HEK293T (cell line): ENCODE results near the gene GSTM4.

Experiments
- ELF4 ChIP-seq: fragments of 450-650 bp; IDR thresholded peaks from 2 replicates; pipeline ENCODE4 v1.6.1; 2017; ENCODE audit warnings: antibody characterized with exemption
- FOXM1 ChIP-seq: fragments of 450-650 bp; IDR thresholded peaks from 2 replicates; pipeline ENCODE4 v1.6.1; 2017; ENCODE audit warnings: mild to moderate bottlenecking, borderline replicate concordance
- L3MBTL2 ChIP-seq: fragments of 450-650 bp; conservative IDR thresholded peaks from 2 replicates; pipeline ENCODE4 v1.6.1; 2016; ENCODE audit warnings: mild to moderate bottlenecking
- LEF1 ChIP-seq: fragments of 450-650 bp; IDR thresholded peaks from 2 replicates; pipeline ENCODE4 v1.6.1; 2017; ENCODE audit warnings: mild to moderate bottlenecking, borderline replicate concordance
- PKNOX1 ChIP-seq: fragments of 450-650 bp; IDR thresholded peaks from 2 replicates; pipeline ENCODE4 v1.6.1; 2016
- ZNF384 ChIP-seq: fragments of 450-650 bp; IDR thresholded peaks from 2 replicates; pipeline ENCODE4 v1.6.1; 2016

DNA sequence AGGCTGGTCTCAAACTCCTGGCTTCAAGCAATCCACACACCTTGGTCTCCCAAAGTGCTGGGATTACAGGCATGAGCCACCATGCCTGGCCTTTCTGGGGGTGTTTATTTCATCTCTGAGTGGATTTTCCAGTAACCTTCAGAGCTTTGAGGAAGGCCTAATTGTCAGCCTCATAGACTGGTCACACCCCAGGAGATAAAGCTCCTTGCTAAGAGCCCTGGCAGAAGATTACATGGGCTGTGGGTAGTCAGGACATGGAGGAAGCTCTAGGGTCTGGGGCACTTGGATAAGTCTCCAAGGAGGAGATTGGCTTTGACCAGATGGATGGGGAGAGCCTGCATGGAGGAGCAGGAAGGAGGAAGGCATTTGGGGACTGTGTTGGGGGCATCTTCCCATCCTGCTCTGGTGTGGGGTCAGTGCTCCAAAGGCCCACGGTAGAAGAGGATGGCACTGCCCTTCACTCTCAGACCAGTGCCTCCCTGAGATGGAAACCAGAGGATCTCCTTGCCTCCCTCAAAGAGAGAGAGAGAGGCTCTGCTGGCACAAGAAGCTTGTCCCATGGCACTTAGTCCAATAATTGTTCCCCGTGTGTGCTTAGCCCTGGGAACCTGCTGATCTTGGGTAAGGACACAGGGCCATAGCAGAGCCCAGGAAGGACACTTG, 14.7 kb upstream of the GSTM4 start:
- no peak for TF ChIP-seq FOXM1
- no peak for TF ChIP-seq ELF4
- no peak for TF ChIP-seq LEF1
- TF ChIP-seq PKNOX1 = no peak
- no peak for TF ChIP-seq ZNF384
- TF ChIP-seq L3MBTL2 = no peak
